Fibroblast of mammary gland (primary cell): ENCODE results near the gene GOLGA6A.
A peak's percentile ranks its signal among the peaks of the same experiment; 100 is the strongest.

Experiments
- DNase-seq: peaks from one replicate; pipeline ENCODE4 v3.0.0-alpha.2; 2010; ENCODE audit warnings: low read depth
- H3K4me3 ChIP-seq: 2 replicates; pipeline ENCODE4 v1.5.1; 2011; ENCODE audit warnings: low read depth, mild to moderate bottlenecking, low read length, moderate library complexity; ENCODE audit not compliant: control insufficient read depth
- TF ChIP-seq, protein P1 (sequence below): conservative IDR thresholded peaks from 2 replicates; pipeline ENCODE4 v1.5.1; 2011; ENCODE audit warnings: low read depth, low read length, inconsistent platforms; ENCODE audit not compliant: control insufficient read depth, insufficient read depth

The GOLGA6A gene

GRCh38 chr15:74039656-74040010 lies 42.7 kb downstream of the GOLGA6A start:
- DNase-seq, result no peak
- no peak overlapping the region for H3K4me3 ChIP-seq
- TF ChIP-seq, protein P1, sequence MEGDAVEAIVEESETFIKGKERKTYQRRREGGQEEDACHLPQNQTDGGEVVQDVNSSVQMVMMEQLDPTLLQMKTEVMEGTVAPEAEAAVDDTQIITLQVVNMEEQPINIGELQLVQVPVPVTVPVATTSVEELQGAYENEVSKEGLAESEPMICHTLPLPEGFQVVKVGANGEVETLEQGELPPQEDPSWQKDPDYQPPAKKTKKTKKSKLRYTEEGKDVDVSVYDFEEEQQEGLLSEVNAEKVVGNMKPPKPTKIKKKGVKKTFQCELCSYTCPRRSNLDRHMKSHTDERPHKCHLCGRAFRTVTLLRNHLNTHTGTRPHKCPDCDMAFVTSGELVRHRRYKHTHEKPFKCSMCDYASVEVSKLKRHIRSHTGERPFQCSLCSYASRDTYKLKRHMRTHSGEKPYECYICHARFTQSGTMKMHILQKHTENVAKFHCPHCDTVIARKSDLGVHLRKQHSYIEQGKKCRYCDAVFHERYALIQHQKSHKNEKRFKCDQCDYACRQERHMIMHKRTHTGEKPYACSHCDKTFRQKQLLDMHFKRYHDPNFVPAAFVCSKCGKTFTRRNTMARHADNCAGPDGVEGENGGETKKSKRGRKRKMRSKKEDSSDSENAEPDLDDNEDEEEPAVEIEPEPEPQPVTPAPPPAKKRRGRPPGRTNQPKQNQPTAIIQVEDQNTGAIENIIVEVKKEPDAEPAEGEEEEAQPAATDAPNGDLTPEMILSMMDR, result no peak

DNA sequence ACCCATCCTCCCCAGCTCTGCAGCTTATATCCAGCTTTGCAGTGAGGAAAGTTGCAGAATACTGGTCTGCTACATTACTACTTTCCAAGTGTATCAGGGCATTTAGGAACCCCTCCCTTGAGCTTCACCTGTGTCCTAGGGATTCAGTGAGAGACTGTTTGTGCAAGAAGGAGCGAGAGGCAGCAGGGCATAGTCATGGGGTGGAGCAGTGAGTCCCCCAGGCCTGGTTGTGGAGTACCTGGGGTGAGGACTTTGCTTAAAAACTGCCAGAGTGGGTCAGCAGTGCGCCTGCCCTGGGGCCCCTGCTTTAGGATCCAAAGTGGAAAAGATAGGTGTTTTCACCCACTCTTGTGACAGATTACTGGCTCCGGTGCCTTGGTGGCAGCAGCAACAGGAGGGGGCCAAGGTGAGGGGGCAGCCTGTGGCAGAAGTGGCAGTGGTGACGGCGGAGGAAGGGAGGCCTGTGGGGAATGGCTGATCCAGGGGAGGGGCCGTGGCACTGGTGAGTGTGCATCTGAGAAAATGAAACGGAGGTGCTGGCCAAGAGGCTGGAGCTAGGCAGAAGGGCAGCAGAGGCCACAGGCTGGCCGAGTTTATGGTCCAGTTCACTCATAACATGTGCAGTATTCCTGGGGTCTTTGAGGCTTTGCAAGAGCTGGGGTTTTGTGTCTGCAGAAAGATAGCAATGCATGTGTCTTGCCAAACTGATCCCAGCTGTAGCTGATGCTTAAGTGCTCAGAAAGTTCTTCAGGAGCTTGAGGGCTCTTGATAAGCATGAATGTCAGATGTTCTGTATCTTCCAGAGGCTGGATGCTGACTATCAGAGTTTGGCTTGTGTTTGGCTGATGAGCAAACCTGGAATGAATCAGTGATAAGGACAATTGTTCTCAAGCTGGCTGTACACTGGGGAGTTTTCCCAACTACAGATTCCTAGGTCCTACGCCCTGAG lies 43.4 kb downstream of the GOLGA6A start:
- DNase-seq, result peak; percentile 40

DNA sequence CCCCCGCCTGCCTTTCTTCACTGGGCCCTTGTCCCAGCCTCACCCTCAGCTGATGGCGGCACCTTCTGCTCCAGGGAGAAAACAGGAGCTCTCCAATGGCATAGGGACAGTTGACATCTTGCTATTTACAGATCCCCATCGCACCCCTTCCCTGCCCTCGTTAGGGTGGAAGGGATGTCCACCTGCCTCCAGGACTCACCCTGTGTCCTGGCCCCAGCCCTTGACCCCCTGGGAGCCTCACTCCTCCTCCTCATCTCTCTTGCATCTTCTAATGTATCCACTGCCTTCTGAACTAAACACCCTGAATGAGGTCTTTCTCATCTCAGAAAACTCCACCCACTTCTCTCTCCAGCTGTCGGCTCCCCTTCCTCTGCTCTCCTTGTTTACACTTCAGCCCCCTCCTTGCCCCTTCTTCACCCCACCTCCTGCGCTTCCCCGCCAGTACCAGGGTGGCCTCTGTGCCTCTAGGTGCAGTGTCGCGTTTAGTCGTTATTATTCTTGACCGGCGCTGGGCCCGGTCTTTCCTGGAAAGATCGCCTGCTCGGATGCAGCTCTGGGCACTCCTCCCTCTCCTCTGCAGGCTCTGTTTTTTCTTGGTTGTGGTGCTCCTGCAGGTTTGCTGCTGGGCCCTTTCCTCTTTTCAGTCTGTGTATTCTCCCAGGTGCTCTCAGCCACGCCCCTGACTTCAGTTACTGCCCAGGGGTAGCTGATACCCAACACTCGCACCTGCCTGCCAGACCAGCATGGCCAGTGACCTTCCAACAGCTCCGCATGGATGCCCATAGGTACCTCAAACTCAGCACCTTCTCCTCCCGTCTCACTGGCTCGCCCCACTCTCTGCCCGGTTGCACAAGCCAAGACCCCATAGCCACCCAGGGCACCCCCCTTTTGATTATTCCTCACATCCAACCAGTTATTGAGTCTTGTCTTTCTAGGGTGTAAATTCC lies 44.9 kb downstream of the GOLGA6A start:
- no peak for DNase-seq
- H3K4me3 ChIP-seq, result no peak overlapping the region
- TF ChIP-seq, protein P1, result no peak

More for the DNA sequence above, 43.4 kb downstream of the GOLGA6A start:
- TF ChIP-seq, protein P1, result no peak
- no peak overlapping the region for H3K4me3 ChIP-seq

GRCh38 chr15:74036271-74037170 lies 45.8 kb downstream of the GOLGA6A start:
- peak; percentile 73 for DNase-seq
- TF ChIP-seq, protein P1, result peak; percentile 66
- no peak overlapping the region for H3K4me3 ChIP-seq

- DNase-seq, result no peak
- TF ChIP-seq, protein P1, result no peak
- H3K4me3 ChIP-seq, result no peak overlapping the region
Observed at GRCh38 chr15:74035121-74036017, 47.0 kb downstream of the GOLGA6A start.
